ENCODE results near the gene RBM39. TPM values are rescaled to one million over a fixed set of nuclear protein-coding genes. Genes with fewer than 3 reads are reported as not detected.
"Not testable (repeated sequence)": the region's sequence is repeated elsewhere in the genome, so short reads cannot be mapped to it uniquely, and the experiment has no call there.

The RBM39 gene
- total and polyA plus RNA-seq, 7 donors: 93.0 to 171 (median 136) TPM

GRCh38 chr20:35695978-35696377, 46.1 kb downstream of the RBM39 start:
- Histone ChIP-seq H3K27me3 (ENCODE audit: insufficient read depth in 3 of 3, low read length in 2 of 3) (no peaks in the 10 kb centered on the region), H3K36me3 (ENCODE audit: insufficient read depth in 1 of 2, low read depth in 1 of 2) (peaks cover 2 to 65% of the 10 kb centered on the region in 2 donors), H3K9me3 (no peaks in the 10 kb centered on the region), H3K4me1 (peaks cover 21% of the 10 kb centered on the region), H3K27ac (no peak overlapping the region), H3K4me3 (no peak overlapping the region)
- no peak for TF ChIP-seq CTCF (IDR thresholded peaks at IDR 0.05)
- no peak for ATAC-seq
- WGBS, 3 donors: 77 to 95% (median 84%) methylated on average over 4 of the region's 4 CpGs
- intact Hi-C loops (cut with DNase I): loop anchor here in 1 of 2 donors (10.0 kb wide), 1 partner anchor 91 kb away; no protein-coding TSS in a partner anchor
- no peak for DNase-seq

GRCh38 chr20:35695245-35695749, 46.8 kb downstream of the RBM39 start:
- no peaks in the 10 kb centered on the region for H3K9me3 ChIP-seq
- no peak overlapping the region for H3K4me3 ChIP-seq
- TF ChIP-seq CTCF (IDR thresholded peaks at IDR 0.05): no peak
- 34 to 77% (median 64%) methylated on average over 2 of the region's 2 CpGs for WGBS, 3 donors
- peaks cover 2 to 66% of the 10 kb centered on the region in 2 donors for H3K36me3 ChIP-seq (ENCODE audit: insufficient read depth in 1 of 2, low read depth in 1 of 2)
- no peak for DNase-seq
- peaks cover 14% of the 10 kb centered on the region for H3K4me1 ChIP-seq
- intact Hi-C loops (cut with DNase I): loop anchor here in 1 of 2 donors (10.0 kb wide), 1 partner anchor 90 kb away; no protein-coding TSS in a partner anchor
- H3K27ac ChIP-seq: no peak overlapping the region
- ATAC-seq: no peak
- H3K27me3 ChIP-seq (ENCODE audit: insufficient read depth in 3 of 3, low read length in 2 of 3): no peaks in the 10 kb centered on the region

- Histone ChIP-seq H3K4me1 (no peaks in the 10 kb centered on the region), H3K9me3 (no peaks in the 10 kb centered on the region), H3K27me3 (ENCODE audit: insufficient read depth in 3 of 3, low read length in 2 of 3) (no peaks in the 10 kb centered on the region), H3K4me3 (no peak overlapping the region), H3K36me3 (ENCODE audit: insufficient read depth in 1 of 2, low read depth in 1 of 2) (peaks cover 5 to 100% of the 10 kb centered on the region in 2 donors), H3K27ac (no peak overlapping the region)
- TF ChIP-seq CTCF (IDR thresholded peaks at IDR 0.05): no peak
- no peak for DNase-seq
- ATAC-seq: no peak
- 80 to 88% (median 86%) methylated on average over 4 of the region's 4 CpGs for WGBS, 3 donors
- intact Hi-C loops (cut with DNase I): loop anchor here (5.0 to 10.0 kb wide), 2 partner anchors 85 to 442 kb away; no protein-coding TSS in a partner anchor
Observed at GRCh38 chr20:35690265-35690664, 51.8 kb downstream of the RBM39 start.

GRCh38 chr20:35686872-35687271, 55.2 kb downstream of the RBM39 start:
- H3K27me3 ChIP-seq (ENCODE audit: insufficient read depth in 3 of 3, low read length in 2 of 3); DNase-seq; ATAC-seq; H3K27ac ChIP-seq; H3K4me3 ChIP-seq; intact Hi-C loops (cut with DNase I); H3K4me1 ChIP-seq; H3K9me3 ChIP-seq: not testable (repeated sequence)
- peaks cover 3 to 76% of the 10 kb centered on the region in 2 donors for H3K36me3 ChIP-seq (ENCODE audit: insufficient read depth in 1 of 2, low read depth in 1 of 2)
- WGBS, 3 donors: 92 to 94% (median 94%) methylated on average over 11 of the region's 11 CpGs

- ATAC-seq; H3K4me1 ChIP-seq; intact Hi-C loops (cut with DNase I); H3K27me3 ChIP-seq (ENCODE audit: insufficient read depth in 3 of 3, low read length in 2 of 3); H3K9me3 ChIP-seq; DNase-seq; H3K27ac ChIP-seq; H3K4me3 ChIP-seq: not testable (repeated sequence)
- H3K36me3 ChIP-seq (ENCODE audit: insufficient read depth in 1 of 2, low read depth in 1 of 2): peaks cover 3 to 75% of the 10 kb centered on the region in 2 donors
- WGBS, 3 donors: 94 to 98% (median 97%) methylated on average over 9 of the region's 9 CpGs
Observed at GRCh38 chr20:35685368-35685767, 56.7 kb downstream of the RBM39 start.

GRCh38 chr20:35681960-35682359, 60.1 kb downstream of the RBM39 start:
- Histone ChIP-seq H3K9me3 (no peaks in the 10 kb centered on the region), H3K27me3 (ENCODE audit: insufficient read depth in 3 of 3, low read length in 2 of 3) (no peaks in the 10 kb centered on the region), H3K4me1 (no peaks in the 10 kb centered on the region), H3K27ac (no peak overlapping the region), H3K36me3 (ENCODE audit: insufficient read depth in 1 of 2, low read depth in 1 of 2) (peaks cover 0 to 72% of the 10 kb centered on the region in 2 donors), H3K4me3 (no peak overlapping the region)
- intact Hi-C loops (cut with DNase I): no loop called here
- 99 to 100% (median 100%) methylated on average over 1 of the region's 1 CpG for WGBS, 3 donors
- ATAC-seq: no peak
- no peak for TF ChIP-seq CTCF (IDR thresholded peaks at IDR 0.05)
- DNase-seq: no peak
